Lung (tissue), 12 donors: Measurements from ENCODE around the gene CDH4. TPM values are rescaled to one million over a fixed set of nuclear protein-coding genes. Genes with fewer than 3 reads are reported as not detected.

Experiments
- ATAC-seq: fragments of 200-7000 bp; cut with Tn5 transposase; one replicate; pipeline ENCODE4 v1.9.1; 2020; ENCODE audit warnings: moderate number of reproducible peaks; ENCODE audit not compliant: insufficient read depth, low FRiP score
- DNase-seq, 3 donors: peaks; one replicate each; pipeline ENCODE4 v3.0.0-alpha.2; 2013 to 2017
- H3K27ac ChIP-seq, 2 donors: one replicate each; pipeline ENCODE4 v1.5.1; 2013; ENCODE audit warnings: mild to moderate bottlenecking in 2 of 2, moderate library complexity in 2 of 2, control low read depth in 1 of 2, inconsistent platforms in 1 of 2, low read depth in 1 of 2, low read length in 1 of 2
- H3K27me3 ChIP-seq, 3 donors: one replicate each; pipeline ENCODE4 v1.5.1; 2013; ENCODE audit warnings: low read length in 2 of 3; ENCODE audit not compliant: control insufficient read depth in 3 of 3, insufficient read depth in 3 of 3
- H3K36me3 ChIP-seq, 4 donors: one replicate each; pipeline ENCODE4 v1.5.1; 2013; ENCODE audit warnings: low read length in 4 of 4, mild to moderate bottlenecking in 1 of 4, moderate library complexity in 1 of 4; ENCODE audit not compliant: control insufficient read depth in 4 of 4, insufficient read depth in 4 of 4
- H3K4me1 ChIP-seq, 5 donors: one replicate each; pipeline ENCODE4 v1.5.1; 2013; ENCODE audit warnings: low read length in 5 of 5, mild to moderate bottlenecking in 2 of 5, moderate library complexity in 1 of 5; ENCODE audit not compliant: control insufficient read depth in 5 of 5, insufficient read depth in 5 of 5
- H3K4me3 ChIP-seq: one replicate; pipeline ENCODE4 v1.5.1; 2013; ENCODE audit warnings: mild to moderate bottlenecking, control low read depth, moderate library complexity
- H3K9ac ChIP-seq, 2 donors: one replicate each; pipeline ENCODE4 v1.5.1; 2013; ENCODE audit warnings: low read length in 2 of 2, control low read depth in 1 of 2; ENCODE audit not compliant: insufficient read depth in 1 of 2
- H3K9me3 ChIP-seq, 4 donors: one replicate each; pipeline ENCODE4 v1.5.1; 2013; ENCODE audit warnings: low read length in 3 of 4, mild to moderate bottlenecking in 1 of 4, moderate library complexity in 1 of 4; ENCODE audit not compliant: control insufficient read depth in 4 of 4, insufficient read depth in 3 of 4
- whole genome bisulfite sequencing, 2 donors: extraction: QIAGEN DNeasy Blood & Tissue Kit; methylation state at CpG; one replicate each; pipeline ENCODE4 v1.1.7; 2013; 5-methylcytosine and 5-hydroxymethylcytosine counted together
- polyA plus RNA-seq, 2 donors: library from polyadenylated mRNA; stranded (reverse); fragments of 200-250 nt; gene quantifications; one replicate each; pipeline ENCODE4 v1.2.1, GENCODE V29; 2013
- total RNA-seq, 2 donors: library from RNA; depleted of rRNA in 1 of 2; stranded (reverse); fragments of >200 nt in 1 of 2; gene quantifications; one replicate each; pipeline ENCODE4 v1.2.1, GENCODE V29; 2014 to 2021
- TF ChIP-seq, protein P1 (sequence below): IDR thresholded peaks from 2 replicates; pipeline ENCODE4 v1.5.1; 2012; ENCODE audit warnings: mild to moderate bottlenecking; ENCODE audit errors: control extremely low read depth, extremely low read depth
- donor health status: control.
- donor health status: control.
- donor health status: Bipolar disorder and iron deficiency.
- donor health status: healthy.
- donor health status: DM: yes; HTN: yes; CAD: no.

Gene CDH4
- total and polyA plus RNA-seq, 4 donors = 0.10 to 2.1 (median 0.34) TPM

DNA sequence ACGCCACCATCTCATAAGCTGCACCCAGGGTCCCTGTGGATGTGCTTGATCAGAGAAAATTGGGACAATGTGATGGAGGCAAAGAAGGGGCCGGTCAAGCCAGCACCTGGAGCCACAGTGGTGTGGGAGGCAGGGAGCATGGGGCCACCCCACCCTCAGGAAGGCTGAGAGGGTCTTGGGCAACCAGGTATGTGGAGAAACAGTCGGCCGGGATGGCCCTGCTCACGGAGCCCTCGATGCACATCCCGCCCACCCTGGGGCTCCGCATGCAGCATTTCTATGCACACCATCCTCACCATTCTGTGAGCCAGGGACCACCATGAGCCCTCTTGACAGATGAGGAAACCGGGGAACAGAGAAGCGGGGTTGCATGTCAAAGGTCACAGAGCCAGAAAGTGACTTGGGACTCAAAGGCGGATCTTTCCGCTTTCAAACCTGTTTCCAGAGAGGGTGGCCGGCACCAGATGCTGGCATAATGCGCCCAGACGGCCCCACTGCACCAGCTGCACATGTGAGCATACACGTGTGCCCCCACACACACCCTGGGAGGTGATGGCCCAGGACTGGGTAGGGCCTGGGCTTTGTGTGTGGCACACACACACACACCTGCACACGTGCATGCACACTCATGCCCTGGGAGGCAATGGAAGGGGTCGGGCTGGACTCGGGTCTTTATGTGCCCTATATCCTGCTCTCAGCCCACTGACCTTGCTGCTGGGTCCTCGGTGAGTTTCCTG lies 415.2 kb downstream of the CDH4 start:
- H3K4me3 ChIP-seq = no peak overlapping the region
- WGBS, 2 donors = 84 to 87% methylated on average over 20 of the region's 20 CpGs
- no peak overlapping the region for H3K27ac ChIP-seq
- H3K4me1 ChIP-seq = peaks cover 0 to 19% (median 5%) of the 10 kb centered on the region in 5 donors
- H3K9me3 ChIP-seq = peaks cover 0 to 2% (median 0%) of the 10 kb centered on the region in 4 donors
- DNase-seq (no peak), ATAC-seq (no peak)
- H3K9ac ChIP-seq = no peak overlapping the region
- no peaks in the 10 kb centered on the region for H3K36me3 ChIP-seq
- TF ChIP-seq, protein P1, sequence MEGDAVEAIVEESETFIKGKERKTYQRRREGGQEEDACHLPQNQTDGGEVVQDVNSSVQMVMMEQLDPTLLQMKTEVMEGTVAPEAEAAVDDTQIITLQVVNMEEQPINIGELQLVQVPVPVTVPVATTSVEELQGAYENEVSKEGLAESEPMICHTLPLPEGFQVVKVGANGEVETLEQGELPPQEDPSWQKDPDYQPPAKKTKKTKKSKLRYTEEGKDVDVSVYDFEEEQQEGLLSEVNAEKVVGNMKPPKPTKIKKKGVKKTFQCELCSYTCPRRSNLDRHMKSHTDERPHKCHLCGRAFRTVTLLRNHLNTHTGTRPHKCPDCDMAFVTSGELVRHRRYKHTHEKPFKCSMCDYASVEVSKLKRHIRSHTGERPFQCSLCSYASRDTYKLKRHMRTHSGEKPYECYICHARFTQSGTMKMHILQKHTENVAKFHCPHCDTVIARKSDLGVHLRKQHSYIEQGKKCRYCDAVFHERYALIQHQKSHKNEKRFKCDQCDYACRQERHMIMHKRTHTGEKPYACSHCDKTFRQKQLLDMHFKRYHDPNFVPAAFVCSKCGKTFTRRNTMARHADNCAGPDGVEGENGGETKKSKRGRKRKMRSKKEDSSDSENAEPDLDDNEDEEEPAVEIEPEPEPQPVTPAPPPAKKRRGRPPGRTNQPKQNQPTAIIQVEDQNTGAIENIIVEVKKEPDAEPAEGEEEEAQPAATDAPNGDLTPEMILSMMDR = no peak
- peaks cover 0 to 5% (median 0%) of the 10 kb centered on the region in 3 donors for H3K27me3 ChIP-seq

GRCh38 chr20:61668065-61668650 lies 416.1 kb downstream of the CDH4 start:
- WGBS, 2 donors = 50 to 70% methylated on average over 9 of the region's 9 CpGs

DNA sequence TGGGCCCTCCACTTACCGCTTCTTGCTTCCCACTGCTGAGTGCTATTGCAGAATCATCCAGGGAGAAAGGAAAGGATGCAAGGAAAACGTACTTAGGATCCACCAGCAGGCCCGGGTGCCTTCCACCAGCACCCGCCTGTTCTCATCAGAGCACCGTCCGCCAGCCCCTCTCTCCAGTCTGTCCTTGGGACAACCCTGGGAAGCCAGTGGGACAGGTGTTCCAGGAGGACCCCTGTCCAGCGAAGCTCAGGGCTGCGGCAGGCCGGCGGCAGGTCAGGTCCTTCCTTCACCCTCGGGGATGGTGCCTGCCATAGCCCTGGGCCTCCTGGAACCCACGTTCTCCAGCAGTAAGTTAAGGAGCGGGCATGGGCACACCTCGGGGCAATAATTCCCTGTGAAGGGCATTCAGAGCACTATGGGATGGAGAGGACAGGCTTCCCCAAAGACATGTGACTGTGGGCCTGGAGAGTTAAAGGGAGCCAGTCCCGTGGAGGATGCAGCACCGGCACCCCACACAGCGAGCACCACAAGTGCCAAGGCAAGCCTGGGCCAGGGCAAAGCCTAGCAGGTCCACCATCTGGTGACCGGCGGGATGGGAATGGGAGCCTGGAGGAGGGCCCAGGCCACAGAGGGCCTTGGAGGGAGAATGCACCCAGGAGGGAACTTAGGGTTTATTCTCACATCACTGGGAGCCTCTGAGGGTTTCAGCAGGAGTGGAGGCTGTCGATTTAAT lies 416.9 kb downstream of the CDH4 start:
- DNase-seq = no peak
- peaks cover 0 to 8% (median 0%) of the 10 kb centered on the region in 3 donors for H3K27me3 ChIP-seq

More at GRCh38 chr20:61668065-61668650, 416.1 kb downstream of the CDH4 start:
- no peak for DNase-seq
- no peak overlapping the region for H3K27ac ChIP-seq
- H3K4me1 ChIP-seq = peaks cover 0 to 19% (median 5%) of the 10 kb centered on the region in 5 donors
- TF ChIP-seq, protein P1 = no peak
- ATAC-seq = no peak
- H3K4me3 ChIP-seq = no peak overlapping the region
- H3K9ac ChIP-seq = no peak overlapping the region
- peaks cover 0 to 5% (median 0%) of the 10 kb centered on the region in 3 donors for H3K27me3 ChIP-seq
- H3K9me3 ChIP-seq = peaks cover 0 to 2% (median 0%) of the 10 kb centered on the region in 4 donors
- H3K36me3 ChIP-seq = no peaks in the 10 kb centered on the region

More for the DNA sequence above, 416.9 kb downstream of the CDH4 start:
- peaks cover 0 to 2% (median 0%) of the 10 kb centered on the region in 4 donors for H3K9me3 ChIP-seq
- TF ChIP-seq, protein P1 = no peak
- no peaks in the 10 kb centered on the region for H3K36me3 ChIP-seq
- H3K27ac ChIP-seq = no peak overlapping the region
- ATAC-seq = no peak
- 87 to 95% methylated on average over 19 to 20 of the region's 20 CpGs for whole genome bisulfite sequencing, 2 donors
- peaks cover 0 to 19% (median 5%) of the 10 kb centered on the region in 5 donors for H3K4me1 ChIP-seq
- H3K9ac ChIP-seq = no peak overlapping the region
- no peak overlapping the region for H3K4me3 ChIP-seq
